Neural progenitor cell (in vitro differentiated cells): ENCODE data around the gene OLFML2A.

Experiments
- CTCF ChIP-seq: fragments of 200-600 bp; sonication (generic); IDR thresholded peaks from 2 replicates; pipeline ENCODE4 v1.5.1; 2017; ENCODE audit warnings: antibody characterized with exemption, mild to moderate bottlenecking
- EZH2 ChIP-seq: fragments of 200-600 bp; sonication (generic); IDR thresholded peaks from 2 replicates; pipeline ENCODE4 v1.6.1; 2017; ENCODE audit warnings: antibody characterized with exemption, mild to moderate bottlenecking, moderate library complexity

GRCh38 chr9:124770359-124771020, 6.4 kb upstream of the OLFML2A start:
- TF ChIP-seq CTCF (no peak), EZH2 (no peak)
